ENCODE measurements around the gene LATS2.

The LATS2 gene

DNA sequence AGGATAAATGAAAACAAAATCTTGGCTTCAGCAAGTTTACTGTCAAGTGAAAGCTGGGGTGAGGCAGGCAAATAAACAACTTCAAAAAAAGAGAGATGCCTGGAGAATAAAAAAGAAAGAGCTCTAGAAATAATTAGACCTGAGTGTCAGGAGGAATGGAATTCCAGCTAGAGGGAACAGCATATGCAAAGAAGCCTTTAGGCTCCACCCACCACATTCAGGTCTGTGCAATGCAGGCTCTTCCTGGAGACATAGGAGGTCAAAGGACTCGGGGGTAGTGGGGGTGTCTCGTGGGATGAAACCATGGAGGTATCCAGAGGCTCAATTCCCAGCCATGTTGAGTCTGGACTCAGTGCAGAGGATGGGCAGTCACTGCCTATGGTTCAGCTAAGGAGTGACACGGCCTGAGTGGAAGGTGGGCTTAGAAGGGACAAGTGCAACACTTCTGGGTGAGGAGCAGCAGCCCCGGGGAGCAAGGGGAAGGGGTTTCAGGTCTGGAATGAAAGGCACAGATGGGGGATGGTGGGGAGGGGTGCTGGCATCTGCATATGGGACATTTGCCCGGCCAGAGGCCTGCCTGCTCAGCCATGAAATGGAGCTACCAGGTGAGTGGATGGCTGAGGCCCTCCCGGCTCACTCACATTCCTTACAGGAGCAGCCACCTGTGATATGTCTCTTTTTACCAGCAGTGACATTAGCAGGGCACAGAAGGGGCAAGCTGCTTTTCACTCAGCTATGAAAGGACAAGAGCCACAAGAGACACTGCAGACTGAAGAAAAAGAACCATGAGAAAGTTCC, 12.3 kb downstream of the LATS2 start:
- DNase-seq (ENCODE audit: low read depth in 1 of 2, low spot score in 1 of 2), result no peak

DNA sequence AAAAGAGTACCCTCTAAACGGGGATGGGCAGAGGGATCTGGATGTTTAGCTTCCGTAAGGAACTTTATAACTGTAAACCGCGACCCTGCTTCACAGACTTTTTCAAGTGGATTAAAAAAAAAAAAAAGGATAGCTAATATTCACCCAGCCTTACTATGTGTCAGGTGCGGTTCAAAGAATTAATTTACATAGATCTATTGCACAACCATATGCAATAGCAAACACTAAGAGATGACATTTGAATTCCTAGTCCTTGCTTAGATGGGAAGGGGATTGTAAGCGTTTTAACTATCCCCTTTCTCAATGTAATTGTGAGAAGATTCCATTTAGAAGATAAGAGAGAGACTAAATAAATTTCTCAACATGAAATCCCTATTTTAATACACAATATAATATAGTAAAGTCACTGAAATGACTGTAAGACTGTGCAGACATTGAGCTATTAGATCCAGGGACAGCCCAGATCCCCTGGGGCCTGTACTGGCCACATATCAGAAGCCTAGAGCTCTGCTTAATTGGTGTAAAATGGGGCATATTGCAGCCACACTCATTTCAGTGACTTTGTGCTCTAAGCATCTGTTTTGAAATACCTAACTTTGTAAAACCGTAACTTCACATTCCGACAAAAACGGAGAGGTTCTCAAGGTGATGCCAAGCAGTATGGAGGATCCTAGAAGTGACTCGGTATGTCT, 13.6 kb downstream of the LATS2 start:
- no peak for DNase-seq (ENCODE audit: low read depth in 1 of 2, low spot score in 1 of 2)

DNA sequence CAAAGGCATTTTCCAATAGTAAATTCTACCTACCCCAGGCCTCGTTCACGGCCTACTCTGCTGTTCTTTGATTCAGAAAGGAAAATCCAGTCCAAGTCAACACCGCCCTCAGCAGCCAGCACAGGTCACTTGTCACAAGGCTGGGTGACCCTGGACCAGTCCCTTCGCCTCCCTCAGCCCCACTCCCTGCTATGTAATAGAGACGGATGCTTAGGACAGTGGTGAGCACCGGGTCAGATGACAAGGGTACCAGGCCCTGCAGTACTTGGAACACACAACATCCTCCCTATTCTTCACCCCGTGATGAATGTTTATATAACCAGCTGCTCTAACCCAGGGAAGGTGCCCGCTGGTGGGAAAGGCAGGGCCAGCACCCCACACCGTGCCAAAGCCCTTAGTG, 14.3 kb downstream of the LATS2 start:
- no peak for DNase-seq (ENCODE audit: low read depth in 1 of 2, low spot score in 1 of 2)

DNA sequence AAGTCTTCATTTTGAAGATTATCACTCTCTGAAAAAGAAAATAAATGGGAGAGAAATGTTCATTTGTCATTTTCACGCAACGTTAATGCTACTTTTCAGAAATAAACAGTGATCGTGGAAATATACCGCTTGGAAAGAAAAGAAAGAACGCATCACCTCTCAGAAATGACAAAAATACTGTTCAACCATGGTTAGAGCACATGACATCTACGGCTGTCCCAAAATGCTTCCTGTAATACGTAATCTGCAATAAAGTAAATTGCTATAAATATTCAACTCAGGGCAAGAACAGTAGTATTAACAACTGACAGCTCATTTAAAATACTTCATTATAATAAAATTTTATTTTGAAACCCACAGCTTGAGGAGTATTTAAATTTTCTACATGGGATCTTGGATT, 15.2 kb downstream of the LATS2 start:
- DNase-seq (ENCODE audit: low read depth in 1 of 2, low spot score in 1 of 2), result no peak

DNA sequence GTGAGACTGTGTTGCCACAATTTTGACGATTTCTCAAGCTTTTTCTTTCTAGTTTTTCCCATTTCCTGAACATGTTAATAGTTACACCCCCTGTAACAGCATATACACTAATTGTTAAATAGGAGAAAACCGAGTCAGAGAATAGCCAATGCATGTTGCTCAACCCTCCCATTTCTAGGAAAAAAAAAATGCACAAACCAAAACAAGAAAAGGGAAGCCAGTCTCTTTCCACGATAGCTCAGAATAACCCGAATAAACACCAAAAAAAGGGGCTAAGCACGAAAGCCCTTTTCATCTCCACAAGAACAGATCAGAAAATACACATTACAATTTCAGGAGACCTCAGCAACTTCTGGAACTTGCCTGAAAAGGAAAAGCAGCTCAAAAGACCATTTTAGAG, 16.3 kb downstream of the LATS2 start:
- no peak for DNase-seq (ENCODE audit: low read depth in 1 of 2, low spot score in 1 of 2)

DNA sequence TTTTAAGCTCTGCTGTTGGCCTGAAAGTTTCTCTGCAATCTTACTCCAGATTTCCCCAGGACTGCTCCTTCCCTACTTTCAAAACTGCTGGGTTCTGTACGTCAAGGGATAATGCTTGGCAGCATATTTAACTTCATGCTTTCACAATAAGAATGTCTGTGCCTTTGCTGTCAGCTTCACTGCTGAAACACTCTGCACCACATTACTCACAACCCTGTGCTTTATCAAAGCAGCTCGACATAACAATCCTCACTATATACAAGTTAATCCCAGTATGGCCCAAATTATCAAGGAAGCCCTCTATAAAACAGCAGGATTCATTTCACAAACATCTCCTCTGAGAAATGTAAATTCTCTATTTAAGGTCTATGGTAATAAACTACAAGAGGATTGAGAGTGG, 17.5 kb downstream of the LATS2 start:
- no peak for DNase-seq (ENCODE audit: low read depth in 1 of 2, low spot score in 1 of 2)

DNA sequence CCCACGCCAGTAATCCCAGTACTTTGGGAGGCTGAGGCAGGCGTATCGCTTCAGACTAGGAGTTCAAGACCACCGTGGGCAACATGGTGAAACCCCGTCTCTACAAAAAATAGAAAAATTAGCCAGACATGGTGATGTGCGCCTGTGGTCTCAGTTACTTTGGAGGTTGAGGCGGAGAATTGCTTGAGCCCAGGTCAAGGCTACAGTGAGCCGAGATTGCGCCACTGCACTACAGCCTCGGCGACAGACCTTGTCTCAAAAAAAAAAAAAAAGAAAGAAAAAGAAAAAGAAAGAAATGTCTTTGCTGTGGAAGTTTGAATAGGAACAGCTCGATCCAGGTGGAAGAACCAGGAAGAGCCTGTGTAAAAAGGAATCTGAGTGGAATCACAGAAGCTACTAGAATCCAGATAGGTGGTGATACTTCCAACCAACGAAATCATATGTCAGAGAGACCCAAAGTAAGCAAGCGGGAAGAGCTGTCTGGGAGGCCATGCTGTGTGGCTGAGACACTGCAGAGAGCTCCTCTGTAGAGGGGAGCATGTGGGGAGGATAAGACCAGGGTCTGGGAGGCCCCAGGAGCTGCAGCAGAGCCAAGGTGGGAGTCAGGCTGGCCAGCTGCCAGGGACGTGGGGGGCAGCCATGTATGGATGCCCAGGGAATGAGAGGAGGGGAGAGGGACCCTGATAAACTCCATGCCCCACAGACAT, 21.1 kb downstream of the LATS2 start:
- no peak for DNase-seq (ENCODE audit: low read depth in 1 of 2, low spot score in 1 of 2)

DNA sequence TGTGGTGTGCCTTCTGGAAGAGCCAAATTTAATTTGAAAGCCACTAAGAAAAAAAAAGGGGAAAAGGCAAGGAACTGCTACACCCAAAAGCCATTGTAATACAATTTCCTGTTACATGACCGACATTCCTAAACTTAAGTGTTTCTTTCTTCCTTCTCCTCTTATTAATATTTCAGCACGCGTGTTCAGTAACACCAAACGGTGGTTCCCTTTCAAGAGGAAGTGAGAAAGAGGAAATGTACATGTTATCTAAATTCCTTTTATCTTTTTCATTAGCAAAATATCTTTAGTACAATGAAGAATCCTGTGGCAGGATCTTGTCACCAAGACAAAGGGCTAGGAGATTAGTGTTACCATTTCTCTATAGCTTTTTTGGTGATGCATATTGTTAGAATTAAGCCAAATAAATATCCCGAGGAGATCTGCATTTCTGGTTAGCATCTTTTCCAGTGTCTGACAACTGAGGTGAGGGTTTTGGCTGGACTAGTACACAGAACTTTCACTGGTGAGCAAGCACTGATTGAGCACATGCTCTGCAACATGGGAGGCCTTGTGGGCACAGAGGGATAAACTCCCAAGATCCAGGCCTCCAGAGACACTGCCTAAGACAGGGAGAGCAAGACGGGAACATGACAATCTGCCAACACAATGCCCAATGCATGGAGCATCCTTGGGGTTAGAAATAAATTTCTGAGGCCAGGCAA, 22.1 kb downstream of the LATS2 start:
- DNase-seq (ENCODE audit: low read depth in 1 of 2, low spot score in 1 of 2), result no peak

DNA sequence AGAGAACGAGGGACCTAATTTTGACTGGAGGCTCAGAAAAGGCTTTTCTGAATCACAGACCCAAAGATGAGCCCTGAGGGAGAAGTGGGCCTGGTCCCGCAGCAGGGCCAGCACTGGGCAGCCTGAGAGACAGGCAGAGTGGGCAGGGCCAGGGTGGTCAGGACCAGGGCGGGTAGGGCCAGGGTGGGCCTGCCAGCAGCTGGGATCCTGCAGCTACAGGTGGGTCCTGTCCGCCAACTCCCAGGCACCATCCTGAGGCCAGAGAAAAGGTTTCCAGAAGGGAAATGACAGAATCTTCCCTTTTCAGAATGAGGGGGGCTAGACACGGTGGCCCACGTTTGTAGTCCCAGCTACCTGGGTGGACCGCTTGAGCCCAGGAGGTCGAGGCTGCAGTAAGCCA, 23.7 kb downstream of the LATS2 start:
- no peak for DNase-seq (ENCODE audit: low read depth in 1 of 2, low spot score in 1 of 2)

DNA sequence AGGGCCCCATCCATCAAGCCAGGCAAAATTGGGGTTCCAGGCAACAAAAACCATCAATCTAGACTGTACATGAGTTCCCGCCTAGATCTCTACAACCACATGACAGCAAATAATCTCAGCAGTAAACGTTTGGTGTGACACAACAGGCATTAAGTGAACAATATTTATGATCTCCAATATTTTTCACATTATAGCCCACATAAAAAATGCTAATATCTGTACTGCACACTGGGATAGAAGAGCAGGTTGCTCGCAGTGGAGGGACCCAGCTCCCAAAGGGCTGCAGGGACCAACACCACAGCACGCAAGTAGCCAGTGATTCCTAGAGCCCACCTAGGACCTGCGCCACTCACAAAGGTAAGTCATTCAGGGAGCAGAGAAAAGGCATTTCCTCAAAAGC, 25.9 kb downstream of the LATS2 start:
- no peak for DNase-seq (ENCODE audit: low read depth in 1 of 2, low spot score in 1 of 2)

DNA sequence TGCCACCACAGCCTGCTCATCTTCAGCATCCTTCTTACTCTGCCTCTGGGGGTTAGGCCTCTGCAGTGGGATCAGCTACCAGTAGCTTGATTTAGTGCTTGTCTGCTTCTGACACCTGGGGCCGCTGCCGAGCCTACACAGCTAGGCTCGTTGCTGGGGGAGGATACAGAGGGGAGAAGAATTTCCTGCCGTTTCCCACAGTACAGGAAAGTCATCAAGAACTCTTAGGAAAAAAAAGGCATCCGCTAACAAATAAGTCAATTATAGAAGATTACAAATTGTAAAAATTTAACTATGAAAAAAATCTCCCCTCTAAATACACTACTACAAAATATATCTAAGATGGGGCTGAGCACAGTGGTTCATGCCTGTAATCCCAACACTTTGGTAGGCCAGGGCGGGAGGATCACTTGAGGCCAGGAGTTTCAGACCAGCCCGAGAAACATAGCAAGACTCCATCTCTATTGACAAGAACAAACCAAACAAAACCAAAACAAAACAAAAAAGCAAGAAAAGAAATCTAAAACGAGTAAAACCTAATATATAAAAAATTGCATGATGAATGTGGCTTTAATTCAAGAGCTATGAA, 26.7 kb downstream of the LATS2 start:
- DNase-seq (ENCODE audit: low read depth in 1 of 2, low spot score in 1 of 2), result no peak

DNA sequence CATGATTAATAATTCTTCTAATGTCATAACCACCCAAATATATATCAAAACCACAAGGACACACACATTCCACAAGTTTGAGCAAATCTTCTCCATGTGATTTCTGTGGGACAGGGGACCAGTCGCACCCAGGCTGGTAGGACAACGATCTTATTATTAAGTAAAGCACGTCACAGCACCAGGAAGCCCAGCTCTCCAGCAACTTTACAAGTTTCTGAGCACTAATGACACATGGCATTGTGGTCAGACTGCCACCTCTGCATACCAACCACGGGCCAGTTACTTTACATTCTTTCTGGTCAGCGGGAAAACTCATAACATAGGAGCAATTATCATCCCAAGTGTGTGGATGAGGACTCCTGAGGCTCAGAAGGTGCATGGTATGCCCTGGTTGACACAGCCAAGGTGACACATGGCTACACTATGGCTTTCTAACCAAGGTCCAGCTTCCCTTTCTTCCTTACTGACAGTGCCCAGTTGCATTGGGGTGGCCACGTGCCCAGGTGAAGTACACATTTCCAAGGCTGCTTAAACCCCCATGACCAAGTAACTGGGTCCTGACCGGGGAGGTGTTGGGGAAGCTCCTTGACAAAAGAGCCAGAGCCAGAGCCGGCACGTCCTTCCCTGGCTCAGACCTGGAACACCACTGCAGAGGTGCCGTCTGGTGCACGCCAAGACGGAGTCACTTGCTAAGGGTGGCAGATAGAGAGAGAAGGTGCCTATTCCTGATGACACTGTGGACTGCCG, 27.4 kb downstream of the LATS2 start:
- DNase-seq (ENCODE audit: low read depth in 1 of 2, low spot score in 1 of 2), result no peak

DNA sequence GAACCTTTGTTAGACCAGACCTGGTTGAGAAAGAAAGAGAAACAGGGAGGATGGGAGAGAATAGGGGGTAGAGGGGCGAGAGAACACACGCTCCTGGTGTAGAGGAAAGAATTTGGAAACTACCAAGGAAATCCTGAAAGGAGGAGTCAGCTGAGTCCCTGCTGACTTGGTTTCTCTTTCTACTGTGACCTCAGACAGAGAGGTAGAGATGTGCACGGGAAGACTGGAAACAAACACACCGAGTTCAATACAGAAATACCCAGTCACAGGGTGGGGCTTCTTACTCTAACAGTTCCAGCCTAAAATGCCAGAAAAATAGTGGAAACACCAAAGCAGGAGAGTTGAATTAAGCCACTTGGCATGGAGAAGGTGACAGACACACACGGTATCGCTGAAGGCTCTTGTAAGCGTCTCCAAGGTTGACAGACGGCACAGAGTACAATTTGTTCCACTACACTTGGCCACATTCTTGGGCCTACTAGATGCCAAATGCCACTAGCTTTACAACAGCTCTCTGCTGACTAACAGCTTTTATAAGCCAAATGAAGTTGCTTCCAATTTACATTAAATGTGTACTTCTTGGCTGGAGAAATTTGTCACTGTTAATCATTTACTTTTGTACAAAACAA, 28.1 kb downstream of the LATS2 start:
- DNase-seq (ENCODE audit: low read depth in 1 of 2, low spot score in 1 of 2), result no peak

DNA sequence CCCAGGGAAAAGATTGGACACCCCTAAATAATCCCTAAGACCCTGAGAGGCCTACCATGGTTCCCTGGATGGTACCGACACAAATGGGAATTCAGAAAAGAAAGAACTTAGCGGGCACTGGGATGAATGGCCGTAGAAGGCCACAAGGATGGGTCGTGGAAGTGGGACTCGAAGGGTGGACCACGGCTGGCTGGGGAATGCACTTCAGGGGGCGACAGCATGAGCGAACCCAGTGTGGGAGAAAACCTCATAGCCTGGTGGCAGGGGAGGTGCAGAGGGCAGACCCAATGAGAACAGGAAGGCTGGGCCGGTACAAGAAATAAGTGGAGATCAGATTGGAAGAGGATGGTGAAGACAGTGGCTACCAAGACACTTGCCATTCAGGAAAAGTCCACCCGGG, 28.7 kb downstream of the LATS2 start:
- DNase-seq (ENCODE audit: low read depth in 1 of 2, low spot score in 1 of 2), result no peak

DNA sequence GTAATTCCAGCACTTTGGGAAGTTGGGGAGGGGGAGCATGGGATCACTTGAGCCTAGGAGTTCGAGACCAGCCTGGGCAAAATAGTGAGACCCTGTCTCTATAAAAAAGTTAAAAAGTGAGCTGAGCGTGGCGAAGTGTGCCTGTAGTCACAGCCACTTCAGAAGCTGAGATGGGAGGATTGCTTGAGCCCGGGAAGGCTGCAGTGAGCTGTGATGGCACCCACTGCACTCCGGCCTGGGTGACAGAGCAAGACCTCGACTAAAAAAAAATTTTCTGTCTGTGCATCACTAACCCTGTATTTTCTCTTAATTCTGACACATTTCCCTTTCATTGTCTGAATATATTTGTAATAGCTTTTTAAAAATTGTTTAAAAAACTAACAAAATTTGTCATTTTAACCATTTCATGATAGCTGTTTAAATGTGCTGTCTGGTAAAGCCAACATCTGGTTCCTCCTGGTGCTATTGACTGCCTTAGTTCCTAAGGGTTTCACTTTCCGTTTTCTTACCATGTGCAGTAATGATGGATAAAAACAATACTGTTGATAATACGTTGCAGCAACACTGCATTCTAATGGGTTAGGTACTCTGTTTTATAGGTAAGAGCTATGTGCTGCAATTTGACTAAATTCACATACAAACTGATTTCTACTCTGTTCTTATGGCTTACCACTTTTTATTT, 29.7 kb downstream of the LATS2 start:
- no peak for DNase-seq (ENCODE audit: low read depth in 1 of 2, low spot score in 1 of 2)

DNA sequence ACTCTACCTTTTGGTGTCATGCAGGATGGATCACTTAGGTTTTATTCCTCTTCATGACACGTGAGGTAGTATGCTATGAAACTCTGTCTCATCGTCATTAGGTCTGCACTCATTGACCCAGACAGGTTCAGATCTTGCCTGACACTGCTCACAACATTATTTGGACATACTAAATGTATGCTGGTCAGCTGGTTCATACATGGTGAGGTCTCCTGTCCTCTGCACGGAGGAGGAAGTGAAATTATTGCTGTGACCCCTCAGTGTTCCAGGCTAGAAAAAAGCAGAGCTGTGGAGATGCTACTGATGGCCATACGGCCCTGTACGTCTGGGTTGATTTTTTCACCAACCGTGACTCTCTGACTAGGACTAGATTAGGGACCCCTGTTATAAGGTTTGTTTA, 35.8 kb downstream of the LATS2 start:
- no peak for DNase-seq (ENCODE audit: low read depth in 1 of 2, low spot score in 1 of 2)

DNA sequence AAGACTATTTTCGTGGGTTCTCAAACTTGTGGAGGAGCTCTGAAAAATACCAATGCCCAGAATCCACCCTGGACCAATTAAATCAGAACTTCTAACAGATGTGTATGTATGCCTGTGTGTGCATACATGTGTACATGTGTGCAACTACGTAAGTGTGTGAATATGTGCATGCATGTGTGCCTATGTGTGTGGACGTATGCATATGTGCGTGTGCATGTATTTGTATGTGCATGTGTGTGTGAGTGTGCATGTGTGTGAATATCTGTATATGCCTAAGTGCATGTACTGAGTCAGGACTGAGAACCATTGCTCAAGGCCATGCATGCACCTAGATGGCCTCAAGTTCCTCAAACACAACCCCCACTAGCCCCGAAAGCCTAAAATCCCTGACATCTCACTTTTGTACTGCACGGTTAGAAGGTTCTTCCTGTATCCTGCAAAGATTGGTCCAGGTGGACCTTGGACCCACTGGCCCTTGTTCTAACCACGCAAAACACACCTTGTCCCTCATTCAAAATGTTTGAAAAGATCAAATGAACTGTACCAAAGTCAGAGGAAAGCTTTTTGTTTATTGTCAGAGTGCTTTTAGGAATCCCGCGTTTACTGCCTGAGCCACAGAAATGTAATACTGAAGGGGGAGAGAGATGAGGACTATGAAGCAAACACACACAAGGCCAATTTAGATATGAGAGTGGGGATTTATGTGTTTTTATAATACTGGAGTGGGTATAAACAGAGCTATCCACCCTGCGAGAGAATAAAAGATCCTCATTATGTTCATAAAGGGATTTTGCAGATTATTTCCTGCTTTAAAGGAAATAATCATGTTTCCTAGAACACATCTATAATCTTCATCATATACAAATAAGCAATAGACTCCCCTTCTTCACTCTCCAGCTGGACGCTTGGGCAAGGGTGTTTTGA, 39.1 kb downstream of the LATS2 start:
- no peak for DNase-seq (ENCODE audit: low read depth in 1 of 2, low spot score in 1 of 2)

DNA sequence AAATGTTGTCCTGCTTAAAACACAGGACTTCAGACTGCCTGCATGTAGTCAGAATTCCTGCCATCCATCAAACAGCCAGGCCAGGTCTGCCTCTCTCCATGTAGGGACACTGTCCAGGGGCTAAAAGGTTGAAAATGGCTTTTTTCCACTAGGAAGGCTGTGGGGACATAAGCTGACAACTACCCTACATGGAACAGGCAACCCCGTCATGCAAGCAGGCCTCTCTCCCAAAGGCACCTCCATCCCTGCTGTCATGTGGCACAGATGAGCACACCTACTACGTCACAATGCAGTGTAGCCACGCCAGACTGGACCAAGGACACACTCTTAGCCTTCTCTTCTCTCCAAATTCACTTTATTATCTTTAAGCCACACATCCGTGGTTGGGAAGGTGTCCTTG, 40.8 kb downstream of the LATS2 start:
- no peak for DNase-seq (ENCODE audit: low read depth in 1 of 2, low spot score in 1 of 2)

Data from activated CD4-positive, alpha-beta T cell treated with anti-CD3 and anti-CD28 coated beads, Interleukin-2, amount 50 U/mL, for 24 hours (primary cell).